Smooth muscle cell (in vitro differentiated cells): Measurements from ENCODE around the gene TMEM151A. TPM values are rescaled to one million over a fixed set of nuclear protein-coding genes. Genes with fewer than 3 reads are reported as not detected.

Source experiments
- DNase-seq: peaks from one replicate; lab custom pipeline; 2025; ENCODE audit not compliant: unreplicated experiment; lab: John Stamatoyannopoulos, UW
- H2AFZ ChIP-seq: fragments of 200-600 bp; sonication (generic); 2 replicates; pipeline ENCODE4 v1.6.0; 2016; ENCODE audit warnings: antibody characterized with exemption, low read depth, mild to moderate bottlenecking
- H3F3A ChIP-seq: fragments of 200-600 bp; sonication (generic); 2 replicates; pipeline ENCODE4 v1.6.0; 2017; ENCODE audit warnings: antibody characterized with exemption, low read depth
- H3K27ac ChIP-seq: fragments of 200-600 bp; sonication (generic); 2 replicates; pipeline ENCODE4 v1.5.1; 2016; ENCODE audit warnings: low read depth, mild to moderate bottlenecking
- H3K27me3 ChIP-seq: fragments of 200-600 bp; sonication (generic); 2 replicates; pipeline ENCODE4 v1.6.1; 2016; ENCODE audit warnings: low read depth, mild to moderate bottlenecking
- H3K36me3 ChIP-seq: fragments of 200-600 bp; sonication (generic); 2 replicates; pipeline ENCODE4 v1.5.1; 2016; ENCODE audit warnings: low read depth
- H3K4me1 ChIP-seq: fragments of 200-600 bp; sonication (generic); 2 replicates; pipeline ENCODE4 v1.5.1; 2016; ENCODE audit warnings: low read depth
- H3K4me2 ChIP-seq: fragments of 200-600 bp; sonication (generic); 2 replicates; pipeline ENCODE4 v1.6.0; 2016; ENCODE audit warnings: mild to moderate bottlenecking
- H3K4me3 ChIP-seq: fragments of 200-600 bp; sonication (generic); 2 replicates; pipeline ENCODE4 v1.5.1; 2016; ENCODE audit warnings: mild to moderate bottlenecking
- H3K79me2 ChIP-seq: fragments of 200-600 bp; sonication (generic); 2 replicates; pipeline ENCODE4 v1.6.0; 2016; ENCODE audit warnings: low read depth, mild to moderate bottlenecking
- H3K9ac ChIP-seq: fragments of 200-600 bp; sonication (generic); 2 replicates; pipeline ENCODE4 v1.6.0; 2016; ENCODE audit warnings: low read depth
- H3K9me3 ChIP-seq: fragments of 200-600 bp; sonication (generic); replicated peaks from 2 replicates; pipeline ENCODE4 v1.5.1; 2016; ENCODE audit warnings: low read depth
- H4K20me1 ChIP-seq: fragments of 200-600 bp; sonication (generic); 2 replicates; pipeline ENCODE4 v1.6.0; 2016; ENCODE audit warnings: low read depth
- WGBS: methylation state at CpG from one replicate; pipeline ENCODE4 v1.1.7; 2016; ENCODE audit warnings: low lambda C conversion rate; 5-methylcytosine and 5-hydroxymethylcytosine counted together
- polyA plus RNA-seq: library from polyadenylated mRNA; unstranded; fragments of >200 nt; fragmentation: Nextera tagmentation; extraction: Ambion mirVana; gene quantifications from 2 replicates; pipeline ENCODE4 v1.2.1, GENCODE V29; 2016
- total RNA-seq: library from RNA; depleted of rRNA; stranded (reverse); fragments of >200 nt; gene quantifications from 2 replicates; pipeline ENCODE4 v1.2.3, GENCODE V29; 2014
- TF ChIP-seq, protein P1 (sequence below): fragments of 200-600 bp; sonication (generic); IDR thresholded peaks from 2 replicates; pipeline ENCODE4 v1.5.1; 2017; ENCODE audit warnings: borderline replicate concordance, mild to moderate bottlenecking, antibody characterized with exemption; ENCODE audit not compliant: insufficient read depth, poor library complexity, severe bottlenecking

The TMEM151A gene
- total and polyA plus RNA-seq, 2 experiments from 2014 or later, result 0.18 to 0.64 TPM

DNA sequence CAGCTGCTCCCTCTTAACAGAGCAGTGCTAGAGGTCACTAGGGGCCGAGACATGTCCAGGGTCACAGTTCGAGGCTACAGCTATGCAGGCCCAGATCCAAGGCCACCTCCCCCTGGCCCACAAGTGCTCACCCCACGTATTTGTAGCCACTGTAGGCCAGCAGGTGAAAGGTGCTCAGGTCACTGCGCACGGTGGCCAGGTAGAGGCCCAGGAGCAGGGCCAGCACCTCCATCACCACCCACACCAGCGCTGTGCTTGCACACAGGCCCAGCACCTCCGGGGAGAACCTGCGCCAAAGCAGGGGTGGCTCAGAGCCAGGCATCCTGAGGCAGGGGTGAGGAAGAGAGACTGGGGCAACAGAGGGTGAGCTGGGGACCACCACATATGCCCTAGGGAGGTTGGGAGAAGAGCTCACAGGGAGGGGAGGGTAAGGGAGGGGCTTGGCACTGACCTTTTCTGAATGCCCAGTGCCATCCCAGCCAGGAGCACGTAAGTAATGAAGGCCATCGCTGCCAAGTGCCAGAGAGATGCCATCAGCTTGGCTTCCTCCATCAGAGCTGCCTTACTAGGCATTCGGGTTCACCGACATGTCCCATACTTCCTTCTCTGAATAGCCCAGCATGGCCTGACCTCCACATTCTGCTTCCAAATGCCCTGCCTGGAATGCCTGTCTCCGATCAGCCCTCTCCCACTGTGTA is 6.3 kb upstream of the TMEM151A start:
- H3K4me3 ChIP-seq, result no peak overlapping the region
- peaks cover 1% of the 10 kb centered on the region for H3K27me3 ChIP-seq
- no peaks in the 10 kb centered on the region for H3K9me3 ChIP-seq
- H2AFZ ChIP-seq, result no peak overlapping the region
- no peak overlapping the region for H3K27ac ChIP-seq
- no peak overlapping the region for H3K4me2 ChIP-seq
- DNase-seq, result no peak
- H3F3A ChIP-seq, result no peaks in the 10 kb centered on the region
- no peaks in the 10 kb centered on the region for H3K36me3 ChIP-seq
- 97% methylated on average over 13 of the region's 13 CpGs for WGBS
- H3K4me1 ChIP-seq, result peaks cover 20% of the 10 kb centered on the region
- H3K9ac ChIP-seq, result no peak overlapping the region
- peaks cover 35% of the 10 kb centered on the region for H3K79me2 ChIP-seq
- TF ChIP-seq, protein P1, sequence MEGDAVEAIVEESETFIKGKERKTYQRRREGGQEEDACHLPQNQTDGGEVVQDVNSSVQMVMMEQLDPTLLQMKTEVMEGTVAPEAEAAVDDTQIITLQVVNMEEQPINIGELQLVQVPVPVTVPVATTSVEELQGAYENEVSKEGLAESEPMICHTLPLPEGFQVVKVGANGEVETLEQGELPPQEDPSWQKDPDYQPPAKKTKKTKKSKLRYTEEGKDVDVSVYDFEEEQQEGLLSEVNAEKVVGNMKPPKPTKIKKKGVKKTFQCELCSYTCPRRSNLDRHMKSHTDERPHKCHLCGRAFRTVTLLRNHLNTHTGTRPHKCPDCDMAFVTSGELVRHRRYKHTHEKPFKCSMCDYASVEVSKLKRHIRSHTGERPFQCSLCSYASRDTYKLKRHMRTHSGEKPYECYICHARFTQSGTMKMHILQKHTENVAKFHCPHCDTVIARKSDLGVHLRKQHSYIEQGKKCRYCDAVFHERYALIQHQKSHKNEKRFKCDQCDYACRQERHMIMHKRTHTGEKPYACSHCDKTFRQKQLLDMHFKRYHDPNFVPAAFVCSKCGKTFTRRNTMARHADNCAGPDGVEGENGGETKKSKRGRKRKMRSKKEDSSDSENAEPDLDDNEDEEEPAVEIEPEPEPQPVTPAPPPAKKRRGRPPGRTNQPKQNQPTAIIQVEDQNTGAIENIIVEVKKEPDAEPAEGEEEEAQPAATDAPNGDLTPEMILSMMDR, result no peak
- peaks cover 60% of the 10 kb centered on the region for H4K20me1 ChIP-seq

- Histone ChIP-seq H3K4me1 (peaks cover 20% of the 10 kb centered on the region), H2AFZ (no peak overlapping the region), H3F3A (no peaks in the 10 kb centered on the region), H4K20me1 (peaks cover 59% of the 10 kb centered on the region), H3K36me3 (no peaks in the 10 kb centered on the region), H3K27me3 (peaks cover 13% of the 10 kb centered on the region), H3K79me2 (peaks cover 35% of the 10 kb centered on the region), H3K9me3 (no peaks in the 10 kb centered on the region), H3K4me2 (no peak overlapping the region), H3K27ac (no peak overlapping the region), H3K9ac (no peak overlapping the region), H3K4me3 (no peak overlapping the region)
- TF ChIP-seq, protein P1, result no peak
- WGBS, result 90% methylated on average over 5 of the region's 5 CpGs
- DNase-seq, result no peak
These were observed 5.0 kb upstream of the TMEM151A start for GRCh38 chr11:66286699-66287098.

DNA sequence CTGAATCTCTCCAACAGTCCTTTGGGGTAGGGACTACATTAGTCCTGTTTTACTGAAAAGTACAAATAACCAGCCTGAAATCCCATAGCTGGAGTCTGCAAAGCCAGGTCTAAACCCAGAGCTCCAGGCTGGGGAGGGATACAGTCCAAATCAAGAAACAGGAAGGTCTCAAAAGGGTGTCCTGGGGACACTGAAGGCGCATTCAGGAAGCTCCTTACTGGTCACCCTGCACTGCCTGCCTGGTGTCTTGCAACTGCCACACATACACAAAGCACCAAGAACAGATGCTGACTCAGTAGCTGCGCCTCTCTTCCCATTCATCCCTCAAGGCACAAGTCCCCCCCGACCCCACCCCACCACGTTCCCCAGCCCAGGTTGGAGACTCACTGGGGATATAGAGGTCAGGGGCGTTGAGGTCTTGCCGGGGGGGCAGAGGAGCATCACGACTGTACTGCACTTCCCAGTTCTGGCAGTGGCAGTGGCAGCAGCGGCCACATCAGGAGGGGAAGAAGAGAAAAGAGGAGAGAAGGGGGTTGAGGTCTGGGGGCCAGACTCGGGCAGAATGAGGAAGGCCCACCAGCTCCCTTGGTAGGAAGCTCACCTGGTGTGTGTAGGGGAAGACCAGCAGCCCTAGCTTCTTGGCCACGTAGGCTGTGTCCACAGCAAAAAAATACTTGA is 4.3 kb upstream of the TMEM151A start:
- H3K36me3 ChIP-seq, result no peaks in the 10 kb centered on the region
- peaks cover 19% of the 10 kb centered on the region for H3K27me3 ChIP-seq
- H3K4me1 ChIP-seq, result peaks cover 20% of the 10 kb centered on the region
- peak overlapping the region; percentile 71 for H3K4me3 ChIP-seq
- DNase-seq, result no peak
- H3F3A ChIP-seq, result no peaks in the 10 kb centered on the region
- TF ChIP-seq, protein P1, result no peak
- peaks cover 53% of the 10 kb centered on the region for H4K20me1 ChIP-seq
- no peak overlapping the region for H2AFZ ChIP-seq
- H3K4me2 ChIP-seq, result peak overlapping the region; percentile 86
- H3K79me2 ChIP-seq, result peaks cover 35% of the 10 kb centered on the region
- peak overlapping the region; percentile 90 for H3K9ac ChIP-seq
- H3K27ac ChIP-seq, result peak overlapping the region; percentile 93
- H3K9me3 ChIP-seq, result no peaks in the 10 kb centered on the region
- 96% methylated on average over 10 of the region's 10 CpGs for WGBS
